HG03045 (cell line): ENCODE measurements around the gene SMYD4.
"Not testable (repeated sequence)": the region's sequence is repeated elsewhere in the genome, so short reads cannot be mapped to it uniquely, and the experiment has no call there.

ENCODE experiments used
- ATAC-seq: cut with Tn5 transposase; IDR thresholded peaks from one replicate; pipeline ENCODE4 v1.9.1; 2021; ENCODE audit warnings: mild to moderate bottlenecking, moderate library complexity; ENCODE audit not compliant: unreplicated experiment

SMYD4 gene

DNA sequence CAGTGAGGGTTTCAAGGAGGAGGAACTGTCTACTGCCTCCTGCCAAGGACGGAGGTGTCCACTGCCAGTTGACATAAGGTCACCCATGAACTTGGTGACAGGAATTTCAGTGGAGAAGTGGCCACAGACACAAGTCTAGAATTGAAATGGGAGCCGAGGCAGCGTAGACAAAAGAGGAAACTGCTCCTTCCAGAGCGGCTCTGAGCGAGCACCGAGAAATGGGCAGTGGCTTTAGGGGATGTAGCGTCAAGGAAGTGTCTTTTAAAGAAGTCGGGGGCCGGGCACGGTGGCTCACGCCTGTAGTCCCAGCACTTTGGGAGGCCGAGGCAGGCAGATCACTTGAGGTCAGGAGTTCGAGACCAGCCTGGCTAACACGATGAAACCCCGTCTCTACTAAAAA, 70.9 kb downstream of the SMYD4 start:
- no peak for ATAC-seq

DNA sequence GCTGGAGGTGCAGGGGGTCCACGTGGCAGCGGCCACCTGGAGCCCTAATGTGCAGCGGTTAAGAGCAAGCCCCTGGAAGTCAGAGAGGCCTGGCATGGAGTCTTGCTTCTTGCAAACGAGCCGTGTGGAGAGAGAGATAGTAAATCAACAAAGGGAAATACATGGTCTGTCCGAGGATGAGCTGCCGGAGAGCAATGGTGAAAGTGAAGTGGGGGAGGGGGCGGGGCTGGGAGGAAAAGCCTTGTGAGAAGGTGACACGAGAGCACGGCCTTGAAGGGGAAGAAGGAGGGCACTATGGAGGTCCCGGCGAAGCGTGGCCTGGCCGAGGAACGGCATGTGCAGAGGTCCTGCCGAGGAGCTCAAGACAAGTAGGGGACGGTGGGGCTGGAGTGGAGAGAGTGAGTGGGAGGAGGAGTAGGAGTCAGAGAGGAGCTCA, 73.9 kb downstream of the SMYD4 start:
- ATAC-seq = no peak

DNA sequence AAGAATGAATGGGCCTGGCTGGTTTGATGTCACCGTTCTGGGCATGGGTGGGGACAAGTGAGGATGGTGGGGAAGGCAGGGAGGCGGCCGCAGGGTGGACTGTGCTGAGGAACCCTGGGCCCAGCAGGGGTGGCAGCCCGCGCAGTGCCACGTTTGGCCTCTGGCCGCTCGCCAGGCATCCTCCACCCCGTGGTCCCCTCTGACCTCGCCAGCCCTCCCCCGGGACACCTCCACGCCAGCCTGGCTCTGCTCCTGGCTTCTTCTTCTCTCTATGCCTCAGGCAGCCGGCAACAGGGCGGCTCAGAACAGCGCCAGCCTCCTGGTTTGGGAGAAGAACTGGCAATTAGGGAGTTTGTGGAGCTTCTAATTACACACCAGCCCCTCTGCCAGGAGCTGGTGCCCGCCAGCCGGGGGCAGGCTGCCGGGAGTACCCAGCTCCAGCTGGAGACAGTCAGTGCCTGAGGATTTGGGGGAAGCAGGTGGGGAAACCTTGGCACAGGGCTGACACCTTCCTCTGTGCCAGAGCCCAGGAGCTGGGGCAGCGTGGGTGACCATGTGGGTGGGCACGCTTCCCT, 74.4 kb downstream of the SMYD4 start:
- ATAC-seq = no peak

DNA sequence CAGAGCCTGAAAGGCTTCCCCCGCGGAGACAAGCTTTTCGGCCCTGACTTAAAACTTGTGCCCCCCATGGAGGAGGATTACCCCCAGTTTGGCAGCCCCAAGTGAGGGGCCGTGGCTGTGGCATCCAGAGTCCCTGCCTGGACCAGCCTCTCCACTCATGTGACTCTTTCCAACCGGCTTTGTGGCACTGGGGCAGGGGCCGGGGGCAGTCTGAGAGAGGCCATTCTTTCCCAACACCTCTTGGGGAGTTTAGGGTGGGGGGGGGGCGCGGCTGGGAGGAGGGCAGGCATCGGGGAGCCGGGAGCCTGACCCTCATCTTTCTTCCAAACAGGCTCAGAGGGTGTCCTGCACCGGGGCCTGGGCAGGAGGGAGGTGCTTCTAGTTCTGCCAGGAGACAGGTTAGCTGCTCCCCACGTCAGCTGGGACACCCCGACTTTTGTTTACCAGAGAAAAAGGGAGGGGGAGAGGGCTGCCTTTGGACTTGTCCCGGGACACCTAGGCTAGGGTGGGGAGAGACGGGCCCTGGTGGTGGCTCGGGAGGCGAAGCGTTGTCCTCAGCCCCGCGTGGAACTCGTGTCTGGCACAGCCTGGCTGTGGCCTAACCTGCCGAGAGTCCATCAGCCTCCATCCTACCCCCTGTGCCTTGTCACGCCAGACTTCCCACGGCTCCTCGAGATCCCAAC, 75.1 kb downstream of the SMYD4 start:
- no peak for ATAC-seq

DNA sequence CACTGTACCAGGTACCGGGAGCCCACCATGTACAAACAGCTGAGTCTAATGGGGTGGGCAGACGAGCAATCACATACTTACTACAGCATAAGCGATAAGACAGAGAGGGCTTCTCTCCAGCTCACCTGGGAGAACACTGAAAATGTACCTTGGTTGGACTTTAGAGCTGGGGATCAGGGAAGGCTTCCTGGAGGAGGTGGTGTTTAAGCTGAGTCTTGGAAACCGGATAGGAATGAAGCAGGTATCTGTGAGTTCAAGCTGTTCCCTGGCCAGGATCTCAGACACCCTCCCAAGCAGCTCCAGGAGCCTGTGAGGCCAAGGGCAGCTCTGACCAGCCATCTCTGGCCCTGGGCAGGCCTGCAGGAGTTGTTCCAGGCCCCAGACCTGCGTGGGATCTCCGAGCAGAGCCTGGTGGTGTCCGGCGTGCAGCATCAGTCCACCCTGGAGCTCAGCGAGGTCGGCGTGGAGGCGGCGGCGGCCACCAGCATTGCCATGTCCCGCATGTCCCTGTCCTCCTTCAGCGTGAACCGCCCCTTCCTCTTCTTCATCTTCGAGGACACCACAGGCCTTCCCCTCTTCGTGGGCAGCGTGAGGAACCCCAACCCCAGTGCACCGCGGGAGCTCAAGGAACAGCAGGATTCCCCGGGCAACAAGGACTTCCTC, 75.8 kb downstream of the SMYD4 start:
- ATAC-seq = no peak

DNA sequence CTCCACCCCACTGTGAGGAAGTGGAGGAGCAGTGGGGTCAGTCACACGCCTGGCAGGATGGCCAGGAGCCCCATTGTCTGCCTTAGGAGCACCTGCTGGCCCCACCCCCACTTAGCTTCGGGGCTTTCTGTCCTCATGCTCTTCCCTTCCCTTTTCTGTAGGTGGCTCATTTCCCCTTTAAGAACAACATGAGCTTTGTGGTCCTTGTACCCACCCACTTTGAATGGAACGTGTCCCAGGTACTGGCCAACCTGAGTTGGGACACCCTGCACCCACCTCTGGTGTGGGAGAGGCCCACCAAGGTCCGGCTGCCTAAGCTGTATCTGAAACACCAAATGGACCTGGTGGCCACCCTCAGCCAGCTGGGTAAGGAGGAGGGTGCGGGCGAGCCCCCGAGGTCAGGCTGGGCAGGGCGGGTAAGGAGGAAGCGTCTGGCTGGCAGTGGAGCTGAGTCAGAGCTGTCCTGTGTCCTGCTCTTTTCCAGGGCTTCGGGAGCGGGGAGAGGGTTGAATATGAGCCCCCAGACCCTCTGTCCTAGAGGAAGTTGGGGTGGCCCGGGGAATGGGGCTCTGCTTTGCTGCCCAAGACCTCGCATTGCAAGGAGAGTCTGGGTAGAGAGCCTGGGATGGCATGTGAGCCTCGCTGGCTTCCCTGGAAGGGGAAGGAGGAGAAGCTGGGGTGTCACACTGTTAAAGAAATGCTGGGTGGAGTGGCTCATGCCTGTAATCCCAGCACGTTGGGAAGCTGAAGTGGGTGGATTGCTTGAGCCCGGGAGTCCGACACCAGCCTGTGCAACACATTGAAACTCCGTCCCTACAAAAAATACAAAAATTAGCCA, 77.1 kb downstream of the SMYD4 start:
- no peak for ATAC-seq

DNA sequence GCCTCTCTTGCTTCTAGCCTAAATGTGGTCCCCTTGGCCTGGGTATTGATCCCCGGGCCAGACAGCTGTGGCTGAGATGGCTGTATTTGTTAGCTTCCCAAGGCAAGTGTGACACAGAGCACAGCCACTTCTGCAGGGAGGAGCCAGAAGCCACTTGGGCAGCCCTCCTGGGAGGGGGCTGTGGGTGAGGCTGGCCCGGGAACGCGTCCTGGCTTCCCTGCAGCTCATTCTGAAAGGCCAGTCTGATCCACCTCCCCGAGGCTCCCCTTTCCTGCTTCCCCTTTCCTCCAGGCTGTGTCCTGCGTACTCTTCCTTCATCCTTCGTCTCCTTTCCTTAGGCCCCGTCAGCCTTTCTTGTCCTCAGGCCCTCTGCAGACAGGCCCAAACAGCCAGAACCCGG, 79.1 kb downstream of the SMYD4 start:
- ATAC-seq = no peak

DNA sequence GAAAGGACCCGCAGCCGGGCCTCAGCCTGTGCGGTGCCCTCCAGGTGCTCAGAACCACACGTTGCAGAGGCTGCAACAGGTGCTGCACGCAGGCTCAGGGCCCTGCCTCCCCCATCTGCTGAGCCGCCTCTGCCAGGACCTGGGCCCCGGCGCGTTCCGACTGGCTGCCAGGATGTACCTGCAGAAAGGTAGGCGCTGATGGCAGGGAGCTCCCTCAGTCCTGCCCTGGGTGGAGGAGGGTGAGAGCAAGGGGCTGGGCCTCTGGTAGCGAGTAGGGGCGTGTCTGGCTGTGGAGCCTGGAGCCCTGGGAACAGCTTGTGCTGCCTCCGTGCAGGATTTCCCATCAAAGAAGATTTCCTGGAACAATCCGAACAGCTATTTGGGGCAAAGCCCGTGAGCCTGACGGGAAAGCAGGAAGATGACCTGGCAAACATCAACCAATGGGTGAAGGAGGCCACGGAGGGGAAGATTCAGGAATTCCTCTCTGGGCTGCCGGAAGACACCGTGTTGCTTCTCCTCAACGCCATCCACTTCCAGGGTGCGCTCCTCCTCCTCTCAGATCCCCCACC, 82.6 kb downstream of the SMYD4 start:
- ATAC-seq = no peak

DNA sequence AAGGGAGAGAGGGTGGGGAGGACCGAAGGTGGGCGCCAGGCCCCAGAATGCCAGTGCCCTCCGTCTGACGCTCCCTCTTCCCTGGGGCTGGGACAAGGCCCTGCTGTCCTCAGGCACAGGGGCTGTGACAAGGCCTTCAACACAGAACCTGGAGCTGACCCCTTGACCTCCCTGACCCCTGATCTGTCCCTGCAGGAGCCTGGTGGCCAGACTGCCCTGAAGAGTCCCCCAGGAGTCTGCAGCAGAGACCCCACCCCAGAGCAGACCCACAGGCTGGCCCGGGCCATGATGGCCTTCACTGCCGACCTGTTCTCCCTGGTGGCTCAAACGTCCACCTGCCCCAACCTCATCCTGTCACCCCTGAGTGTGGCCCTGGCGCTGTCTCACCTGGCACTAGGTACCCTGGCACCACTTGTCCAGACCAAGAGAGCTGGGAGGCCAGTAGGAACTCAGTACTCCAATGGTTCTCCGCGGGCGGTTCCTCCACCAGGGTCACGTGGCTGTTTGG, 84.1 kb downstream of the SMYD4 start:
- ATAC-seq = no peak

DNA sequence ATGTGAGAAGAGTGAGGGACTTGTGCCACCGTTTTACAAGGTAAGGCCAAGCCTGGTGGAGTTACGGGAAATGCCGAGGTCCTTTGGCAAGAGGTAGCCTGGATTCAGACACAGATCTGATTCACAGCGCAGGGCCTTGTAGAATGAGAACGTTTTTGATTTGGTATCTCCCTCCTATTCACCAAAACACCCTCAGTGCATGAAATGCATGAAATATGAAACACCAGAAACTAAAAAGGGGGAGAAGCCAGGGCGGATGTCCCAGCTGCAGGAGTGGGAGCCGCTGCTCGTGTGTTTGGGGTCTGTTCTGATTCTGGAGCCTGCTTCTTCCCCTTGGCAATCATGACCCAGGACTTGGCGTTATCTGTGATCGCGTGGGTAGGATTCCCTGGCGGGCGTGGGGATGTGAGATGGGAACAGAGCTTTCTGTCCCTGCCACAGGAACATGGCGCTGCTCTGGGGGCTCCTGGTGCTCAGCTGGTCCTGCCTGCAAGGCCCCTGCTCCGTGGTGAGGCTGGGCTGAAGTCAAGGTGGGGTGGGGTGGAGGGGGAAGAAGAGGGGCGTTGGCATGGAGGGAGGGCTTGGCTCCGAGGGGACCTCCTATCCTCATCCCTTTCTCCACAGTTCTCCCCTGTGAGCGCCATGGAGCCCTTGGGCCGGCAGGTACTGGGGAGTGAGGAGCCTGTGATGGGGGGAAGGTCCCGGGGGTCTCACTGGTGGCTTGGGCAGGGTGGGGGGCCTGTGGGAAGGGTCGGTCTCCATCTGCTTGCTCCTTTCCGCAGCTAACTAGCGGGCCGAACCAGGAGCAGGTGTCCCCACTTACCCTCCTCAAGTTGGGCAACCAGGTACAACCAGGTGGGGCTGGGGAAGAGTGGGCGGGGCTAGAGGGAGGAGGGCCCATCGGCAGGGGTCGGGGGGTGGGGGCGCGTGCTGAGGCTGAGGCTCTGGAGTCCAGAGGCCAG, 84.9 kb downstream of the SMYD4 start:
- no peak for ATAC-seq

DNA sequence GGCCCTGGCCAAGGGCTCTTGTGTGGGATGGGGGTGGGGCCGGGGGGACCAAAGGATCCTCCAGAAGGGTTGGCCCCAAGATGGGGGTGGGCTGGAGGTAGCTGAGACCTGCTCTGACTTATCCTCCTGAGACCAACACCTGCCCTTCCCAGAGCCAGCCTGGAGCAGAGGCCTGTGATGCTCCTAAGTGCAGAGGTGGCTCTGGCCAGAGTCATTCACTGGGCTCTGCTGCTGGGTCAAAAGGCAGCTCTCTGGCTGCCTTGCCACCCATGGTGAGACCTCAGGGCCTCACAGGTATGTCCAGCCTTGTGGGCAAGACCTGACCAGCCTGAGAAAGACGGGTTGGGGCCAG, 86.6 kb downstream of the SMYD4 start:
- ATAC-seq = no peak

DNA sequence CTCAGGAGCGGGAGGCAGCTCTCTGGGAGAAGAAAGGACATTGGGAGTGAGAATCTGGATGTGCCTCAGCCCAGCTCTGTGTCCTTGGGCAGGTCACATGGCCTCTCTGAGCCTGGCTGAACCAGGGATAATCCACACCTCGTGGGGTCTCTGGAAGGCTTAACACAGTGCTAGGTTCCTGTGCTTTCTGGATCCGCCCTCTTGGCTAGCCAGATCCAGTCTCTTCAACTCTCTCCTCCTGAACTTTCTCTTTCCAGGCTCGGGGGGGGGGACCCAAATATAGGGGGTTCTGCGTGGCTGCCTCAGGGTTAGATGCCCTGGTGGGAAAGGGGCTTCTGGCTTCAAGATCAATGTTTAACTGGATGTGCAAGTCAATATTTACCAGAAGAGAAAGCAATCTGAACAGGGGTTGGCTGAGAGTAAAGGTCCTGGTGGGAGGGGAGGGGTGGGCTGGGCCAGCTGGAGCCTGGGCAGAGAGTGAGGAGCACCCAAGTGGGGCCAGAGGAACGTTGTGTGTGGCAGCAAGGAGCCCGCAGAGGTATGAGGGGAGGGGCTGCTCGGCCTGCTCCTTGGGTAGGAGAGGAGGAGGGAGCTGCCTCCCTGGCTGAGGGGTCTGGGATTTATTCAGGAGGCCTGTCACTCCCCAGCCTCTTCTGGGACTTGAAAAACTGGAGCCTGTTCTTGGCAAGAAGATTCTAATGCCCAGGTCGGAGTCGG, 87.2 kb downstream of the SMYD4 start, which contains the start of gene SERPINF2:
TSS of gene SERPINF2 (plus strand) at position 501 of the 717 bp plus-strand sequence. CDS start 2,125 bp downstream, outside the sequence.
- no peak for ATAC-seq

DNA sequence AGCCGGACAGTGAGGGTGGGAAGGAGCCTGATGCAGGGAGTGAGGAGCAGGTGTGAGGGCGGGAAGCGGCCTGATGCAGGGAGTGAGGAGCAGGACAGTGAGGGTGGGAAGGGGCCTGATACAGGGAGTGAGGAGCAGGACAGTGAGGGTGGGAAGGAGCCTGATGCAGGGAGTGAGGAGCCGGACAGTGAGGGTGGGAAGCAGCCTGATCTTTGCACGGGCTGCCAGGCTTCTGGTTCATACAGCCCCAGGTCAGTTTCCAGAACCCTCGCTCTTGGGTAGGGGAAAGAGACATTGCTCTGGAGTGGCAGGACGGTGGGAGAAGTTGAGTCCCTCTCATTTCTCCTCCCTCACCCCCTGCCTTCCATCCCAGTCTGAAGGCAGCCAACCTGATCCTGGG, 87.8 kb downstream of the SMYD4 start:
- not testable (repeated sequence) for ATAC-seq

DNA sequence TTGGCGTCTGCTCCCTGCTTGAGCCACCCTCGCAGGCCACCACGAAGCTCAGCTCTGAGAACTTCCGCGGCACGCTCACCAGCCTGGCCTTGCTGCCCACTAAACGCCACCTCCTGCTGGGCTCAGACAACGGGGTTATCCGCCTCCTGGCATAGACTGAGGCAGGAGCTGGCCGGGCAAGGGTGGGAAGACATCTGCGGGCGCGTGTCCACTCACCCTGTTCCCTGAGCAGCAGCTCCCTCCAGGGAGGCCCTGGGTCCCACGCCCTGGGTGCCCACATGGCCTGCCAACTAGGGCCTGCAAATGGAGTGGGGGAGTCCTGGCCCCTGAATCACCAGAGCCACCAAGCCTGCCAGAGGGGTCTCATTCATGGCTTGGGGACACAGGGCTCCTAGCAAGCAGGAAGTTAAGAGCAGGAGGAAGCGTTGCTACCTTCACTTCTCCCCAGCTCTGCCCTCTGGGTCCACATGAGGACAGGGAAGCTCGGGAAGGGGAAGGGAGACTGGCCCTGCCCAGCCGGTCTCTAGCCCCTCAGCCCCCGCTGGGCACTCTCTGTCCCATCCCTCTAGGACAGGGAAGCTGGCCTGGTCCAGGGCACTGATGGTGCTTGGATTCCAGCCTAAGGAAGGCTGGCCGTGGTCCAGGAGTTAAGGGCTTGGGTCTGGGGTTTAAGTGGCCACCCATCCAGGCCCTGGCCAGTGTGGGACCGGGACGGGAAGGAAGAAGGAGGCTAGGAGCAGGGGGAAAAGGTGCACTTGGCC, 92.0 kb downstream of the SMYD4 start:
- no peak for ATAC-seq

DNA sequence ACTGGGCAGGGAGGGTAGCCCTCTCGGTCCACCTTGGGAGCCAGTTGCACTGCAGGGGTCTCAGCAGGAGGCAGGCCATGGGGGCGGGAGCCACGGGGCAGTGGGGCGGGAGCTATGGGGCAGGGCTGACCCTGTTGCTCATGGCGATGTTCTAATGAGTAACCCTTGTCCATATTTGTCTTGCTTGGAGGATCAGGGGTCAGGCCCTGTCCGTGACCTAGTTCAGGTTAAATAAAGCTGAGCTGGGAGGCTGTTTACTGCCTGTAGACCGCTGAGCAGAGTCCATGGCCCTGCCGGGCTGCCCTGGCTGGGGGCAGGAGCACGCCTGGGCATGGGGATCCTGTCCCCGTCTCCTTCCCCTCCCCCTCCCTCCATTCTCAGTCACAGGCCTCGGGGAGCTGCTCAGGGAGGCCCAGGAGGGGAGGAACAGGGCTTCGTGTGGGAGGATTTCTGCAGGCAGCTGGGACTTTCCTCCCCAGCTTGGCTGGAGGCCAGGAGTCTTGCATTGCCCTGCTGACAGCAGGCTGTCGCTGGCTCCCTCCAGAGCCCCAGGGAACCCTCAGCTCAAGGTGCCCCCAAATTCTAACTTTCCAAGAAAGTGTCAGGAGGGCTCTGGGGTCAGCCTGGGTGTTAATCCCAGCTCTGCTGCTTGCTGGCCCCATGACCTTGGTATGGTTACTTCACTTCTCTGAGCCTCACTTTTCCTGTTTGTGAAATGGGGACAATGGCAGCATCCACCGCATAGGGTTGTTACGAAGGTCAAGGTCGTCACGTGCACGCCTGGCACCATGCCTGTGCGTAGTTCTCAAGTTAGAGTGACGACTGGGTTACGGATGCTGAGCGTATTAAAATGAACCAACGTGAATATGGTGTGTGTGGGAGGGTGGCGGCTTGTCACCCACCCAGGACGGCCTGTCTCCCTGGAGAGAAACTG, 93.1 kb downstream of the SMYD4 start:
- ATAC-seq = no peak

DNA sequence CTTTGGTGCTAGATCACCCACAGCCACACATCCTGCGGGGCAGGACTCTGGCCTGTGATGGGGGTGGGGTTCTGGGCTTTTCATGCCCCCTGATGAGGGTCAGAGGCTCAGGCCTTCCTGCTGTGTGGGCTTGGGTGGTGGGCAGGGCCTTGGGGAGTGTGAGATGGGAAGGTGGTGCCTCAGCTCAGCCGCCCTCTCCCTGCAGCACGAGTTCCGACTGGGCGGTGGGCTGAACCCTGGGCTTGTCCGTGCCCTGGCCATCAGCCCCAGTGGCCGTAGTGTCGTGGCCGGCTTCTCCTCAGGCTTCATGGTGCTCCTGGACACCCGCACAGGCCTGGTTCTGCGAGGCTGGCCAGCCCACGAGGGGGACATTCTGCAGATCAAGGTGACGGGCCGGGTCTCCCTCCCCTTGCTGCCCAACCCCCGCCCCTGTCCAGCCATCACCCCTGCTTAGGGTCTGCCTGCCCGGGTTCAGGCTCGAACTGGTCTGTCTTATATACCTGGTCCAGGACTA, 93.8 kb downstream of the SMYD4 start:
- ATAC-seq = no peak

DNA sequence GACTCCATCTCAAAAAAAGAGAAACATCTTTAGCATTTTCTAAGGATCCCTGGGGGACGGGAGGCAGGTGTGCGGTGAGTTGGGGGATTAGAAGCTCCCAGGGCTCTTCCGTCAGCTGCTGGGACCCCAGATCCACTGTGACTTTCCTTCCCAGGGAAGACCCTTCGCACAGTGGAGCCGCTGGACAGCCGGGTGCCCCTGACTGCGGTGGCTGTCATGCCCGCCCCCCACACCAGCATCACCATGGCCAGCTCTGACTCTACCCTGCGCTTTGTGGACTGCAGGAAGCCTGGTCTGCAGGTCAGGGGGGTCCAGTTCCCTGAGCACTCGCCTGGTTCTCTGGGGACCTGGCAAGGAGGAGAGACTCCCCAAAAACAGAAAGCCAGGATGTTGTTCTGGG, 94.3 kb downstream of the SMYD4 start:
- ATAC-seq = no peak
